CD4-positive, alpha-beta T cell treated with Interleukin-1 beta for 1 hour (primary cell): ENCODE results near the gene OMP.
A peak's percentile ranks its signal among the peaks of the same experiment; 100 is the strongest.

Experiments
- DNase-seq, 2 donors: peaks; one replicate each; pipeline ENCODE4 v3.0.0-alpha.2; 2020 to 2022

The OMP gene

GRCh38 chr11:77144196-77144856, 41.7 kb downstream of the OMP start:
- no peak for DNase-seq

- DNase-seq, result no peak
These were observed 42.3 kb downstream of the OMP start for GRCh38 chr11:77144857-77145428.

- DNase-seq, result no peak
These were observed 43.8 kb downstream of the OMP start for GRCh38 chr11:77146261-77147035.

- no peak for DNase-seq
These were observed 44.3 kb downstream of the OMP start for GRCh38 chr11:77147036-77147315.

- DNase-seq, result peak; percentile 17 to 41
These were observed 45.2 kb downstream of the OMP start for GRCh38 chr11:77147668-77148321.

GRCh38 chr11:77148963-77149715, 46.5 kb downstream of the OMP start:
- DNase-seq, result no peak

- DNase-seq, result no peak
These were observed 47.2 kb downstream of the OMP start for GRCh38 chr11:77149716-77150392.

GRCh38 chr11:77150836-77151235, 48.2 kb downstream of the OMP start:
- no peak for DNase-seq

- DNase-seq, result peak; percentile 28 to 43
These were observed 49.3 kb downstream of the OMP start for GRCh38 chr11:77151804-77152509.

GRCh38 chr11:77152846-77153245, 50.2 kb downstream of the OMP start:
- DNase-seq, result no peak
